DMS114 treated with DMSO at 0.1 percent for 48 hours (cell line): Measurements from ENCODE around the gene GSTO1.
A peak's percentile ranks its signal among the peaks of the same experiment; 100 is the strongest.
"Not testable (repeated sequence)": the region's sequence is repeated elsewhere in the genome, so short reads cannot be mapped to it uniquely, and the experiment has no call there.

Experiments used
- DNase-seq: peaks from one replicate; lab custom pipeline; 2025; ENCODE audit not compliant: unreplicated experiment; lab: John Stamatoyannopoulos, UW

The GSTO1 gene

DNA sequence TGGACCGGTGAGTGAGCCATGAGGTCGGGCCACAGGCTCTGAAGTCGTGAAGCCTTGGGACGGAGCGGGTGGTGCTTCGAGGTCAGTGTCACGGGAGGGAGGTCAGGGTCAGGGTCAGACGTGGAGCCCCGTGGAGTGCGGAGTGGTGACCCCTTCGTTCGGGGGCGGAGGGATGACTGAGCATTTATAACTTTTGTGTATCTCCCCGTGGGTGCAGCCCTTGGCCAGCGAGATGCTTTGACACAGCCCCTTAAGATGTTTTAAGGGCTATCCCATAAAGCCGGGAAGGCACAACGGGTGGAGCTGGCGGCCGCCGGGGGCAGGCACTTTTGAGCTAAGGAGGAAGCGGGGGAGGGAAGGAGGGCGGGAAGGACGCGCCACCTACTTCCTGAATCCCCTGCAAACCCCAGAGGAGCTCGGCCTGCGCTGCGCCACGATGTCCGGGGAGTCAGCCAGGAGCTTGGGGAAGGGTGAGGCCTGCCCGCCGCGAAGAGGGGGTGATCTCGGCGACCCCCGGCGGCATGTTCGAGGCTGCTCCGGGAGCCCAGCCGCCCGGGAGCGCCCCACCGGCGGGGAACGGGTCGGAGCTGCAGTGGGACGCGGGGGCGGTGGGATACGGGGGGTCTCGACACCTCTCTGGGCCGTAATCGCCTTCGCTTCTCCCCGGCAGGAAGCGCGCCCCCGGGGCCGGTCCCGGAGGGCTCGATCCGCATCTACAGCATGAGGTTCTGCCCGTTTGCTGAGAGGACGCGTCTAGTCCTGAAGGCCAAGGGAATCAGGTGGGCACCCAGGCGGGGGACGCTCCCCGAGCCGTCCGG is at the start of gene GSTO1:
Gene GSTO1 (plus strand): TSS at position 400 of the 818 bp plus-strand sequence. CDS start 37 bp downstream, at position 437.
- peak; percentile 42 for DNase-seq

DNA sequence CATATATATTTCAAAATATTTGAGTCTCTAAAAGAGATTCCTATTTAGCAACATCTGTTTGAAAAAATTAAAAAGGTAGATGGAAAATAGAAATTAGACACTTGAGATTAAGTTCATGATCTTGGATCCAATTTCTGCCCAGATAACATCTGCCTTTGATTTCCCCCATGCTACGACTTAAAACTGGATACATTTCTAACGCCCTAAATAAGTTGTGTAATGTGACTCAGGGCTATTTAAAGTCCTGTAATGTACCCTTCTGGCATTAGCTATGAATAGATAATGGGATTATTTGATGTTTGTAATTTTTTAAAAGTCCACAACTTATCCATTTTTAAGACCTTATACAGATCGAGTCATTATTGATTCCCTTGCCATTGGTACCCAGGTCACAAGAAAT is 46.0 kb upstream of the GSTO1 start:
- no peak for DNase-seq

DNA sequence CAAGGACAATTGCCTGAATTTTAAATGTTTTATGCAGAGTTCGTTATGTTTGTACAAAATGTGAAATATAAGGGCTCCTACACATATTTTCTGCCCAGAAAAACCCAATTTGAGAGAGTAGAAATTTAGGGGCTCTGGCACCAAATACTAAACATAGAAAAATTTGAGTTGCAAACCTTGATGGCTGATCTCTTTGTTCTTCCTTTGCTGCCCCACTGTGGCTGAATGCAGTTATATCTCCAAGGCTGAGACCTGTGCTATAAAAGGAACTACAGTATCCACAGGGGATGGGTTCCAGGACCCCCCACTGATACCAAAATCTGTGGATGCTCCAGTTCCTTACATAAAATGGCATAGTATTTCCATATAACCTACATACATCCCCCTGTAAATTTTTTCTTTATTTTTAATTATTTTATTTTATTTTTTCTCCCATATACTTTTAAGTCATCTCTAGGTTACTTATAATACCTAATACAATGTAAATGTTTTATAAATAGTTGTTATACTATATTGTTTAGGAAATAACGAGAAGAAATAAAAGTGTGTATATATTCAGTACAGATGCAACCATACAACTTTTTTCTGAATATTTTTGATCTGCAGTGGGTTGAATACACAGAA is 45.0 kb upstream of the GSTO1 start:
- peak; percentile 61 for DNase-seq

DNA sequence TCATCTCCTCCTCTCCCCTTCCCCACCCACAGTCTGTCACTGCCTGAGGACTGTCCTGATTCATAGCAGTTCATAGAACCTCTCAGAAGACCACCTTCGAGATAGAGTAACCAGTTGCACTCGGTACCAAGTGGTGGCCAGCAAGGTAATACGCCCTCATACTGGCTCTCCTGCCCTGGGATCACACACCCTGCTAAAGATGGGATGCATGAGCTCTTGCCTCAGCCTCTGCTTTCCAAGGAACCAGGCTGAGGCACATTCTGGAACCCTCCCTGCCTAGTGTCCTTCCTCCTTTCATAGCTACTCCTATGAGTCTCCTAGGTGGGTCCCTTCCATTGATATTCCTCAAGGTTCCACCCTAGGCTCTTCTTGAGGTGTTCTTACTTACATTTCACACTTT is 38.1 kb upstream of the GSTO1 start:
- no peak for DNase-seq

DNA sequence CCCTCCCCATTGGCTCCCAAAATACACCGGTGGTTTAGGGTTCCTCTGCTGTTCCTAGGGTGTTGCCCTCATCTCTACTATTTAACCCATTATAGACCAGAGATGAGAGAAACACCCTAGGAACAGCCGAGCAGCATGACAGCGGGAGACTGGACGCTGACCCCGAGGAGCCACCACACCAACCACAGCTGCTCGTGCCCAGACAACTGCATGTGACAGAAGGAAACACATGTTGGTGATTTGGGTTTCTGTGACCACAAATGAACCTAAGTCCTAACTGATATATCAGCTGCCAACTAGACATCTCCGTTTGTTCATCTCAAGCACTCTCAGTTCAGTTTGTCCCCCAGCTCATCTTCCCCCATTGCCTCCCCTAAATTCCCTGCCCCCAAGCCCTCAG is 35.9 kb upstream of the GSTO1 start:
- no peak for DNase-seq

DNA sequence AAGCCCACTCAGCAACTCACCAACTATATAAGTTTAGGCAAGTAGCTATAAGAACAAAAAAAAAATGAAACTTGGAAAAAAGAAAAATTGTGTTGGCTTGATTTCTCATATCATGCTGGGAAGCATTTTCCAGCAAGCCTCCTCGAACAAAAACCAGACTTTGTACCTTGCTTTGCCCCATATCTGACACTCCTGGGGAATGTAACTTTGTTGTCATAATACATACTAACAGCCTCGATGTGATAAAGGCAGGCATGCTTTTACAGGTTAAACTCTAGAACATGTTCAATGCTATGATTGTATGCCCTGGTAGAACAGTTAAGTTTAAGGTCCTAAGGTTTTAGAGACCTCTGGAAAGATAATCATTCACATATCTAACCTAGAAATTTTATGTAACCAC is 34.2 kb upstream of the GSTO1 start:
- DNase-seq = no peak

DNA sequence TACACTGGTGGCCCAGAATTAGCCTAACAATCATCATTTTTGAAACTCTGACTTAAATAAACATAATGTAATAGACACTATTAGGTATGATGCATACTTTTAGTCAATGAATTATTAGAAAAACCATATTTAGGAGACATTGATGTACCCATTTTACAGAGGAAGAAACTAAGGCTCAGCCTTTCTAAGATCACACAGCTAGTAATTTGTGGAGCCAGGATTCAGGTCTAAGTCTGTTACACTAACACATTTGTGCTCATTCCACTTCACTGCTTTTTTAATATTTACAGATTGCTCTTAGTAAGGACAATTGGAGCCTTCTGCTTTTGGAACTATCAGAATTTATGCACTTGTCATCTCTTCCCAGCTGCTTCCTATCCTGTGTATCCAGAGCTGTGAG is 31.4 kb upstream of the GSTO1 start:
- DNase-seq = no peak

DNA sequence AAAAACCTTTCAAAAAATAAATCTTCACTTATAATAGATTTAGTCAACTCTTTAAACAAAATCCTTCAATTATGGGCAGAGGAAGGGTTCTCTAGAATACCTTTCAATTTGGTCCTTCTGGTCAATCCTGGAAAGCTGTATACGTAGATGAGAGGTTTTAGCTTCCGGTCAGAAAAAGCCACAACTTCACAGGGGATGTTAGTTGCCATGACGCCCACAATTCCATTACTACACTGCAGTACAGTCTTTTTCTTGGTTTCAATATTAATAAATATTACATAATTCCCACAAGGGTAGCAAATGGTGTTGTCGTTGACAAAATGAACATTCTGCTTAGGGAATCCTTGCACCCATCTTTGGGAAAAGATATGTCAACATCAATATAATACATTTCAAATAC is 24.2 kb upstream of the GSTO1 start:
- no peak for DNase-seq

DNA sequence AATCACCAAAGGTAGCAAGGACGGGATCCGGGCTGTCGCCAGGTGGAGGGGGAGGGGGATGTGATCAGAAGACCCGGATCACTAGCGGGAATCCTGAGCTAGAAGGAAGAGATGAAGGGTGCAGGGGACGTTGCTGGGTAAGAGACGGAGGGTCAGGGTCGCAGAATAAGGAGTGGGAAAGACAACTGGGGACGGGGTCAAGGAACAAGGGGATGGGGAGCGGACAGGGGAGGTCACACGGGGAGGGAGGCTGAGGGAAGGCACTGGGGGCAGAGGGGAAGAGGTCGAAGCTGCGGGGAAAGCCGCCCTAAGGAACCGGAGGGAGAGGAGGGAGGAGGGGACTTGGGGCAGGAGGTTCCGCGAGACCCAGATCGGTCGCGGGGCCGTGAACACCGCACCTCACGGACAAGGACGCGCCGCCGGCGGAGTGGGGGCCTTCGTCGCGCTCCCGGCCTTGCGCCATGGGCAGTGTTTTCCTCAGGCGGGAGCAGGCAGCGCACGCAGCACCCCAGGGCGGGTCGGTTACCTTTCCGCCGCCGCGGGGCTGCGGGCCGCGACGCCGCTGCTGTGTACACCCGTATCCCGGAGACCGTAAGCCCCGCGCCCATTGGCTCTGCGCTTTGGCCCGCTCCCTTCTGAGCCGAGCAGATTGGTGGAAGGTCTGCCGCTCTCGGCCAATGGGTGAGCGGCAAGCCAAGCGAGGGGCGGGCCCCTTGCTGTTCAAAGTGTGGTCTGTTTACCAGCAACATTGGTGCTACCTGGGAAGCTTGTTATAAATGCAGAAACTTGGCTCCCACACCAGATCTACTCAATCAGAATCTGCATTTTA is 22.7 kb upstream of the GSTO1 start, which contains the start of gene CFAP43:
Gene CFAP43 (minus strand): TSS at position 581 of the 829 bp plus-strand sequence. CDS start 118 bp downstream, at position 463.
- peak; percentile 94 for DNase-seq

DNA sequence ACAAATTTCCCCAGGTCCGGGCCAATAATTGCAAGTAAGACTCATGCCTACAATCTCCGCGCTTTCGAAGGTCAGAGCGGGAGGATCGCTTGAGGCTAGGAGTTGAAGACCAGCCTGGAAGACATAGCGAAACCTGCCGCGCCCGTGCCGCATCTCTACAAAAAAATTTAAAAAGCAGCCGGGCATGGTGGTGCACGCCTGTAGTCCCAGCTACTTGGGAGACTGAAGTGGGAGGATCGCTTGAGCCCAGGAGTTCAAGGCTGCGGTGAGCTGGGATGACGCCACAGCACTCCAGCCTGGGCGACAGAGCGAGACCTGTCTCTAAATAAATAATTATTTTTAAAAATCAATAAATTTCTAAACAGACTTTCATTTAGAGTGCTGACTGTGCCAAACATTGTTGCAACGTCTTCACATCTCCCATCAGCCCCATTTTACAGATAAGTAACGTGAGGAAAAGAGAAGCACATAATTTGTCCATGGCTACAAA is 22.0 kb upstream of the GSTO1 start:
- no peak for DNase-seq

DNA sequence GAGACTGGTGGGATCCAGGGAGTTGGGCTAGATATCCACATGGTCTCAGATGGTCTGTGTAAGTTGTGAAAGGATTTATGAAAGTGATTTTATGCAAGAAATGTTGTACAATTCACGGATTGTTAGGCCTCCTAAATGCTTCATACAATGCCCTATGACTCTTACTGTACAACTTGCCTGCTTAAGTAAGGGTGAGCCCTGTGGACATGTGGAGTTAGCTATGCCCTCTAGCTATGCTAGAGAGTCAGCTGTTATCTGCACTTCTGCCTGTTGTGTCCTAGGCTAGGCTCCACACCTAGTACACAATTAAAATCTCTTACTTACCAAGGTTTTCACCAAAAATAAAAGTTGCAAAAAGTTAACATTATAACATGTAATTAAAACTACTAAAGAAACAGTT is 20.9 kb upstream of the GSTO1 start:
- DNase-seq = no peak

DNA sequence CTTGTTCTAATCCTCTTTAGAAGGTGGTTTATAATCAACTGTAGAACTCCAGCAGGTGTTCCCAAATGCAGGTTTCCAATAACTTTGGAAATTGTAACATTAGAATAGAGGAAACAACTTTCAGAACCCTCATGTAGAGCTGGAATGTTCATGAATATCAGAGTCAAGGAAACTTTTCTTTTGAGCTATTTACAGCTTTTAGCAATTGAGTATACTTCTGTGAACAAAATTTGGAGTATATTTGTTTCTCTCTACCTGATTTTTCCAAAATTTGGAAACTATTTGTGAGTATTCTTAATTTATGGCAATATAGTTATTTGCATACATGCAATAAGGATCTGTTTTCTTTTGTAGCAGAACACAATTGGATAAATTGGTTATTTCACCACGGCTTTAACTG is 19.8 kb upstream of the GSTO1 start:
- DNase-seq = peak; percentile 11

DNA sequence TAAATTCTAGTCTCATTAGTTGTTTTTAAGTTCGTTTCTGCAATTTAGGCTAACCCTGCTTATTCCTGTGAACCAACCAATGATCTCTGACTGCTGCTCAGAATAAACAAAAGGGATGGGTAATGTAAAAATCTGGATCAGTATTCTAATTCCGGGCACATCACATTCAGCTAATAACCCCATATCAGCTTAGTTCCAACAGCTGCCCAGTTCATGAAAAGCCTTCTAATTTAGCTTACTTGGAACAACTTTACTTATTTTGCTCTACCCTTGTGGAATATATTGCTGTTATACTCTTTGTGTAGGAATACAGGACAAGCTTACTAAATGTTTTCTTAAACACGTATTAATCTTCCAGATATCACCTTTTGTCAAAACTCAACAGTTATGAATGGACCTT is 18.9 kb upstream of the GSTO1 start:
- no peak for DNase-seq

DNA sequence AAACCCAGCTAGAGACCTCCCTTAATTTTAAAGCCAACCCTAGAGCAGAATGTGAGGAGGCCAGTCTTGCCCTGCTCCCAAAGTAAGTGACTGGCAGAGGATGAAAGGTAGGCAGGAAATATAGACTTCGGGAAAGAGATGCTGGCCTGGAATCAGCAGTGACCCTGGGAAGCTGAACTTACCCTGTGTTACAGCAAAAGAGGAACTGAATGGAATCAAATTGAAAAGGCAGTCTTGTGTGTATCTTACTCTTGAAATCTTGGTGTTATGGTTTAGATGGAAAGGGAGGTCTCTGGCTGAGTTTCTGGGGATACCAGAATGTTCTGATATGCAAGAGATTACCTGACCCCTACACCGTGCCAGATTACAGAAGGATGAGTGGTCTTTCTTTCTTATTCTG is 14.6 kb upstream of the GSTO1 start:
- DNase-seq = no peak

DNA sequence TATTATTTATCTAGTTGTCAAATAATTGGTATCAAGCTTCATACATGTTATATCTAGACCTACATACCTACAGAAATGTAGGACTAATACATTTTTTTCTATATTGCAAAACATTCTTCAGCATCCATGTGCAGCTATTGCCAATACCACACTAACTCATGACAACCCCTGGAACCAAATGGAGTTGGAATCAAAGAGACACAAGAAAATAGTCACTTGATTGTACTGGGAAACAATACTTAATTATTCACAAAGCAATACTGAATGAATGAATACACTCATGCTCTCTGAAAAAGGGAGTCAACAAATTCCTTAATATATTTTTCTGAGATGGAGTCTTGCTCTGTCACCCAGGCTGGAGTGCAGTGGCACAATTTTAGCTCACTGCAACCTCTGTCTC is 12.1 kb upstream of the GSTO1 start:
- no peak for DNase-seq

DNA sequence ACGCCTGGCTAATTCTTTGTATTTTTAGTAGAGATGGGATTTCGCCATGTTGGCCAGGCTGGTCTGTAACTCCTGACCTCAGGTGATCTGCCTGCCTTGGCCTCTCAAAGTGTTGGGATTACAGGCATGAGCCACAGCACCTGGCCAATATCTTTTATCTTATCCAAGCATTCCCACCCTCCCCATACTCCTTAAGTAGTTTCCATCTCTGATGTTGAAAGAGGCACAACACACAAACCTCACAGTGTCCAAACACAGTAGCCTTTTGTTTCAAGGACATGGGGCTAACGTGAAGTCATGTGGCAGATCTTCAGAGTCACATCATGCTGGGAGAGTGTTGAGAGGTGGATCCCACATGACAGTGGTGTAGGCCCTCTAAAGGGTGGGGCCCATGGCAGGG is 11.7 kb upstream of the GSTO1 start:
- not testable (repeated sequence) for DNase-seq

DNA sequence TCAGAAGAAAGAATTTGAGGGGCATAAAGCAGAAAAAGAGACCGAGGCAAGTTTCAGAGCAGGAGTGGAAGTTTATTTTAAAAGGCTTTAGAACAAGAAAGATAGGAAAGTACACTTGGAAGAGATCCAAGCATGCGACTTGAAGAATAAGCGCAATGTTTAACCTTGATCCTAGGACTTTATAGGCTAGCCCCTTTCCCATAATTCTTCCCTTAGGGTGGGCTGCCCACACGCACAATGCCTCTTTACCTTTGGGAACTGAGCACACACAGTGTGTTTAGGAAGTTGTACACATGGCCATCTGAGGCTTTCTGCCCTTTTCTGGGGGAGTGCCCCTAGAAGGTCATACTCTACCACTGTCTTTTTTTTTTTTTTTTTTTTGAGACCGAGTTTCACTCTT is 11.2 kb upstream of the GSTO1 start:
- no peak for DNase-seq

DNA sequence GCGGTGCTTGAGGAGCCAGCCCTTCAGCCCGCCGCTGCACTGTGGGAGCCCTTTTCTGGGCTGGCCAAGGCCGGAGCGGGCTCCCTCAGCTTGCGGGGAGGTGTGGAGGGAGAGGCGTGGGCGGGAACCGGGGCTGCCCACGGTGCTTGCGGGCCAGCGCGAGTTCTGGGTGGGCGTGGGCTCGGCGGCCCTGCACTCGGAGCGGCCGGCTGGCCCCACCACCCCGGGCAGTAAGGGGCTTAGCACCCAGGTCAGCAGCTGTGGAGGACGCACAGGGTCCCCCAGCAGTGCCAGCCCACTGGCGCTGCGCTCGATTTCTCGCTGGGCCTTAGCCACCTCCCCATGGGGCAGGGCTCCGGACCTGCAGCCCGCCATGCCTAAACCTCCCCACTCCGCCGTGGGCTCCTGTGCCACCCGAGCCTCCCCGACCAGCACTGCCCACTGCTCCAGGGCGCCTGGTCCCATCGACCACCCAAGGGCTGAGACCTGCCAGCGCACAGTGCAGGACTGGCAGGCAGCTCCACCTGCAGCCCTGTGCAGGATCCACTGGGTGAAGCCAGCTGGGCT is 9.5 kb upstream of the GSTO1 start:
- DNase-seq = no peak

DNA sequence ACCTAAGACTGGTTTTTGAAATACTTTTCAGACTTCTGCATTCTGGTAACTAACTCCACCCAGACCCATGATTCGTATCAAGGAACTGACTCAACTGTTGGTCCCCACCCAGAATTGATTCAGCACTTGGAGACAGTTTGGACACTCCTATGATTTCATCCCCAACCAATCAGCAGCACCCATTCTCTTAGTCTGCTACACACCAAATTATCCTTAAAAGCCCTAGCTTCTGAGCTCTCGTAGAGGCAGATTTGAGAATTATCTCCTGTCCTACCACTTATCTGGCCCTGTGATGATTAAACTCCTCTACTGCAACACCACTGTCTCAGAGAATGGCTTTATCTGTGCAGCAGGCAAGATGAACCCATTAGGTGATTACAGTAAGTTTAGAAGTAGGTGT is 7.7 kb upstream of the GSTO1 start:
- DNase-seq = no peak

DNA sequence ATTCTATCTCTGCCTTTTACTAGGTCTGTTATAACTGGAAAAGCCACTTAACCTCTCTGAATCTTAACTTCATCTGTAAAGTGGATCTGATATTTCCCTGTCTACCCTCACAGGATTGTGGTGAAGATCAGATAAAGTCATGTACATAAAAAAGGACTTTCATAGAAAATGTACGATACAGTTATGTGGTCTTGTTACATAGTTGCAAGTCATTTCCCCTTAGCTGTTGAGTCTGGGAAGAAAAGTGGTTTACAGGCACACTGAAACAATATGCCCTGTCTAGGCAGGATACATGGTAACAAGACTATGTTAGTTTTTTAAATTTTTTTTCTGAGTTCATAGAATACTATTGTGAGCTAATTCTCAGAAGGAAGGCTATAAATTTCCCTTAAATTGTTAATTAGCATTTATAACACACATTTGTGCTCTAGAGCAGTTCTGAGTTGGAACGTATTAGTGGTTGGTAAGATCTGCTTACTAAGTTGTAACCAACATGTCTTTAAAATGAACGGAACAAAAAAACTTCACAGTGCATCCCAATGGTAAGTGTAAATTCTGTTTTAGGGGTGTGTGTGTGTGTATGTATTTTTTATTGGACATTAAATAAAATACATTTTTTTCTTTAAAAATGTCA is 7.1 kb upstream of the GSTO1 start:
- no peak for DNase-seq

DNA sequence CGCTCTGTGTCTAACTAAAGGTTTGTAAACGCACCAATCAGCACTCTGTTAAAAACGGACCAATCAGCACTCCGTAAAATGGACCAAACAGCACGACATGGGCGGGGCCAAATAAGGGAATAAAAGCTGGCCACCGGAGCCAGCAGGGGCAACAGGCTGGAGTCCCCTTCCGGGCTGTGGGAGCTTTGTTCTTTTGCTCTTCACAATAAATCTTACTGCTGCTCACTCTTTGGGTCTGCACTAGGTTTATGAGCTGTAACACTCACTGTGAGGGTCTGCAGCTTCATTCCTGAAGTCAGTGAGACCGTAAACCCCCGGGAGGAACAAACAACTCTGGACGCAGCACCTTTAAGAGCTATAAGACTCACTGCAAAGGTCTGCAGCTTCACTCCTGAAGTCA is 5.8 kb upstream of the GSTO1 start:
- not testable (repeated sequence) for DNase-seq
